ENCODE measurements around the gene CCDC91. TPM values are rescaled to one million over a fixed set of nuclear protein-coding genes. Genes with fewer than 3 reads are reported as not detected.

CCDC91 gene
- total and polyA plus RNA-seq, 9 of the 15 experiments (the other 6 are each of a cell fraction or from before 2014, with no cell fraction given): 10.1 to 31.1 (median 26.3) TPM

DNA sequence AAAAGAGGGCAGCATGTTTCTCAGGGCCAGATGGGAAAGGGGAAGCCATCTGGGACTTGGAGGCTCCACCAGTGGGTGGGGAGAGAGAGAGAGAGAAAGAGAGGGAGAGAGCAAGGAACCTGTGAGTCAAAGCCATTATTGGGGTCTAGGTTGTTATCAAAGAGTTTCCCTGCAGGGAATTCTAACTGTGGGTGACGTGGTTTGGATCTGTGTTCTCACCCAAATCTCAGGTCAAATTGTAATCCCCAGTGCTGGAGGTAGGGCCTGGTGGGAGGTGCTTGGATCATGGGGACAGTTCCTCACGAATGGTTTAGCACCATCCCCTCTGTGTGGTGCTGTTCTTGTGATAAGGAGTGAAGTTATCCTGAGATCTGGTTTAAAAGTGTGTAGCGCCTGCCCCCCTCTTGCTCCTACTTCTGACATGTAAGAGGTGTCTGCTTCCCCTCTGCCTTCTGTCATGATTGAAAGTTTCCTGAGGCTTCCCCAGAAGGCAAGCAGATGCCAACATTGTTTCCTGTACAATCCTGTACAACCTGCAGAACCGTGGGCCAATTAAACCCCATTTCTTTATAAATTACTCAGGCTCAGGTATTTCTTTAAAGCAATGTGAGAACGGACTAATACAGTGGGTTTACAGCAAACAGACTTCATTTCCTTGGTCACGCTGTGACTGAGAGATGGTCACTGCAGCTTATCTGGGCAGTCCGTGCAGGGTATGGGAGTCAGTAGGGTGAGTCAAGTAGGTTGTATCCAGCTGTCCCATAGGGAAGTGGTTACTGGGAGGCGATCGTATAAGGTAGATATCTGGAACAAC is 52.4 kb downstream of the CCDC91 start (continued):
- TF ChIP-seq SMARCB1 (IDR thresholded peaks at IDR 0.05; ENCODE audit: insufficient read length, low read depth): peak; percentile 37
- TF ChIP-seq PHF21A (IDR thresholded peaks at IDR 0.05; ENCODE audit: borderline replicate concordance, low read depth): peak; percentile 55; the same call in 1 of the 2 replicates
- TF ChIP-seq ZNF766 (CRISPR knock-in tag; conservative IDR thresholded peaks at IDR 0.05): peak; percentile 65; the same call in 1 of the 2 replicates
- no peak; the same call in 1 of the 2 replicates for TF ChIP-seq GATAD2A (IDR thresholded peaks at IDR 0.05)
- TF ChIP-seq, protein P1, sequence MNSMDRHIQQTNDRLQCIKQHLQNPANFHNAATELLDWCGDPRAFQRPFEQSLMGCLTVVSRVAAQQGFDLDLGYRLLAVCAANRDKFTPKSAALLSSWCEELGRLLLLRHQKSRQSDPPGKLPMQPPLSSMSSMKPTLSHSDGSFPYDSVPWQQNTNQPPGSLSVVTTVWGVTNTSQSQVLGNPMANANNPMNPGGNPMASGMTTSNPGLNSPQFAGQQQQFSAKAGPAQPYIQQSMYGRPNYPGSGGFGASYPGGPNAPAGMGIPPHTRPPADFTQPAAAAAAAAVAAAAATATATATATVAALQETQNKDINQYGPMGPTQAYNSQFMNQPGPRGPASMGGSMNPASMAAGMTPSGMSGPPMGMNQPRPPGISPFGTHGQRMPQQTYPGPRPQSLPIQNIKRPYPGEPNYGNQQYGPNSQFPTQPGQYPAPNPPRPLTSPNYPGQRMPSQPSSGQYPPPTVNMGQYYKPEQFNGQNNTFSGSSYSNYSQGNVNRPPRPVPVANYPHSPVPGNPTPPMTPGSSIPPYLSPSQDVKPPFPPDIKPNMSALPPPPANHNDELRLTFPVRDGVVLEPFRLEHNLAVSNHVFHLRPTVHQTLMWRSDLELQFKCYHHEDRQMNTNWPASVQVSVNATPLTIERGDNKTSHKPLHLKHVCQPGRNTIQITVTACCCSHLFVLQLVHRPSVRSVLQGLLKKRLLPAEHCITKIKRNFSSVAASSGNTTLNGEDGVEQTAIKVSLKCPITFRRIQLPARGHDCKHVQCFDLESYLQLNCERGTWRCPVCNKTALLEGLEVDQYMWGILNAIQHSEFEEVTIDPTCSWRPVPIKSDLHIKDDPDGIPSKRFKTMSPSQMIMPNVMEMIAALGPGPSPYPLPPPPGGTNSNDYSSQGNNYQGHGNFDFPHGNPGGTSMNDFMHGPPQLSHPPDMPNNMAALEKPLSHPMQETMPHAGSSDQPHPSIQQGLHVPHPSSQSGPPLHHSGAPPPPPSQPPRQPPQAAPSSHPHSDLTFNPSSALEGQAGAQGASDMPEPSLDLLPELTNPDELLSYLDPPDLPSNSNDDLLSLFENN (IDR thresholded peaks at IDR 0.05; ENCODE audit: low read depth in 2 of 2, low read length in 2 of 2): peak in 1 of 2 experiments; percentile 92; a peak in 2 of 4 replicates
- peak; percentile 92 for TF ChIP-seq EP300 (IDR thresholded peaks at IDR 0.05; ENCODE audit: low read length)
- TF ChIP-seq, protein P2, sequence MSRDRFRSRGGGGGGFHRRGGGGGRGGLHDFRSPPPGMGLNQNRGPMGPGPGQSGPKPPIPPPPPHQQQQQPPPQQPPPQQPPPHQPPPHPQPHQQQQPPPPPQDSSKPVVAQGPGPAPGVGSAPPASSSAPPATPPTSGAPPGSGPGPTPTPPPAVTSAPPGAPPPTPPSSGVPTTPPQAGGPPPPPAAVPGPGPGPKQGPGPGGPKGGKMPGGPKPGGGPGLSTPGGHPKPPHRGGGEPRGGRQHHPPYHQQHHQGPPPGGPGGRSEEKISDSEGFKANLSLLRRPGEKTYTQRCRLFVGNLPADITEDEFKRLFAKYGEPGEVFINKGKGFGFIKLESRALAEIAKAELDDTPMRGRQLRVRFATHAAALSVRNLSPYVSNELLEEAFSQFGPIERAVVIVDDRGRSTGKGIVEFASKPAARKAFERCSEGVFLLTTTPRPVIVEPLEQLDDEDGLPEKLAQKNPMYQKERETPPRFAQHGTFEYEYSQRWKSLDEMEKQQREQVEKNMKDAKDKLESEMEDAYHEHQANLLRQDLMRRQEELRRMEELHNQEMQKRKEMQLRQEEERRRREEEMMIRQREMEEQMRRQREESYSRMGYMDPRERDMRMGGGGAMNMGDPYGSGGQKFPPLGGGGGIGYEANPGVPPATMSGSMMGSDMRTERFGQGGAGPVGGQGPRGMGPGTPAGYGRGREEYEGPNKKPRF (IDR thresholded peaks at IDR 0.05; ENCODE audit: low read depth, low read length): no peak
- TF ChIP-seq CBFA2T3 (IDR thresholded peaks at IDR 0.05): peak; percentile 97
- TF ChIP-seq TRIM24 (IDR thresholded peaks at IDR 0.05): peak; percentile 91 to 94
- peak; percentile 99 for TF ChIP-seq FOSL1 (tag; conservative IDR thresholded peaks at IDR 0.05)
- TF ChIP-seq CC2D1A (IDR thresholded peaks at IDR 0.05): peak; percentile 78
- TF ChIP-seq ZKSCAN3 (CRISPR knock-in tag; IDR thresholded peaks at IDR 0.05): no peak
- peak in 1 of 2 experiments; percentile 20; a peak in 1 of 4 replicates for TF ChIP-seq NRF1 (conservative IDR thresholded peaks at IDR 0.05 in 1 of 2, IDR thresholded peaks at IDR 0.05 in 1 of 2)
- TF ChIP-seq, protein P3, sequence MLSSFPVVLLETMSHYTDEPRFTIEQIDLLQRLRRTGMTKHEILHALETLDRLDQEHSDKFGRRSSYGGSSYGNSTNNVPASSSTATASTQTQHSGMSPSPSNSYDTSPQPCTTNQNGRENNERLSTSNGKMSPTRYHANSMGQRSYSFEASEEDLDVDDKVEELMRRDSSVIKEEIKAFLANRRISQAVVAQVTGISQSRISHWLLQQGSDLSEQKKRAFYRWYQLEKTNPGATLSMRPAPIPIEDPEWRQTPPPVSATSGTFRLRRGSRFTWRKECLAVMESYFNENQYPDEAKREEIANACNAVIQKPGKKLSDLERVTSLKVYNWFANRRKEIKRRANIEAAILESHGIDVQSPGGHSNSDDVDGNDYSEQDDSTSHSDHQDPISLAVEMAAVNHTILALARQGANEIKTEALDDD (IDR thresholded peaks at IDR 0.05): peak; percentile 99
- TF ChIP-seq, protein P4, sequence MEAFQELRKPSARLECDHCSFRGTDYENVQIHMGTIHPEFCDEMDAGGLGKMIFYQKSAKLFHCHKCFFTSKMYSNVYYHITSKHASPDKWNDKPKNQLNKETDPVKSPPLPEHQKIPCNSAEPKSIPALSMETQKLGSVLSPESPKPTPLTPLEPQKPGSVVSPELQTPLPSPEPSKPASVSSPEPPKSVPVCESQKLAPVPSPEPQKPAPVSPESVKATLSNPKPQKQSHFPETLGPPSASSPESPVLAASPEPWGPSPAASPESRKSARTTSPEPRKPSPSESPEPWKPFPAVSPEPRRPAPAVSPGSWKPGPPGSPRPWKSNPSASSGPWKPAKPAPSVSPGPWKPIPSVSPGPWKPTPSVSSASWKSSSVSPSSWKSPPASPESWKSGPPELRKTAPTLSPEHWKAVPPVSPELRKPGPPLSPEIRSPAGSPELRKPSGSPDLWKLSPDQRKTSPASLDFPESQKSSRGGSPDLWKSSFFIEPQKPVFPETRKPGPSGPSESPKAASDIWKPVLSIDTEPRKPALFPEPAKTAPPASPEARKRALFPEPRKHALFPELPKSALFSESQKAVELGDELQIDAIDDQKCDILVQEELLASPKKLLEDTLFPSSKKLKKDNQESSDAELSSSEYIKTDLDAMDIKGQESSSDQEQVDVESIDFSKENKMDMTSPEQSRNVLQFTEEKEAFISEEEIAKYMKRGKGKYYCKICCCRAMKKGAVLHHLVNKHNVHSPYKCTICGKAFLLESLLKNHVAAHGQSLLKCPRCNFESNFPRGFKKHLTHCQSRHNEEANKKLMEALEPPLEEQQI (IDR thresholded peaks at IDR 0.05): peak; percentile 60
- TF ChIP-seq NCOA2 (IDR thresholded peaks at IDR 0.05; ENCODE audit: partially characterized antibody in 2 of 2): peak in 1 of 2 experiments; percentile 48
- no peak for TF ChIP-seq ERF (CRISPR knock-in tag; IDR thresholded peaks at IDR 0.05)
- 0 out of 2 replicates have a peak, but pooled peaks have one; percentile 8 for TF ChIP-seq MEF2A (IDR thresholded peaks at IDR 0.05; ENCODE audit: control insufficient read depth, low read depth, low read length)
- no peak for TF ChIP-seq U2AF1 (optimal IDR thresholded peaks at IDR 0.05; ENCODE audit: low read depth, low read length)
